ENCODE results near the gene OR5H1. TPM values are rescaled to one million over a fixed set of nuclear protein-coding genes. Genes with fewer than 3 reads are reported as not detected.
"Not testable (repeated sequence)": the region's sequence is repeated elsewhere in the genome, so short reads cannot be mapped to it uniquely, and the experiment has no call there.

OR5H1 gene
- polyA plus RNA-seq, 1 experiment: not detected

DNA sequence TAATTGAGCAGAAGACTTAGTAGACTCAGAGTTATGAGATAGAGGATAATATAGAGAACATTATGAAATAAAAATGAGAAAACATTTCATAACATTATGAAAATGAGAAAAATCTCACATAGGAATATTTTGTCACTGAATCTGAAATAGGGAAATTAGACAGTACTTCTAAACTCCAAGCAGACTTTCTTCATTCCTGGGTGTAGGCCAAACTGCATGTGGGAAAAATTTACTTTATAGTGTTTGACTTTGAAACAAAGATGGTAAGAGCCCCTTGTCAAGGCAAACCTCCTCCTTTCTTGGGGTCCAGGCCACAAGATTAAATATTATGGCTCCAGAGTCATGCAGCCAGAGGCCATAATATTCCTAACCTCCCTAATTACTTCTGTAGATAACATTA lies 10.0 kb downstream of the OR5H1 start:
- H3K27ac ChIP-seq (ENCODE audit: low read depth, low read length): no peak overlapping the region
- no peak for DNase-seq (ENCODE audit: low read depth, low spot score)
- ChIA-PET POLR2A (no interaction called here), CTCF (no interaction called here)
- no peaks in the 10 kb centered on the region for H3K9me3 ChIP-seq (ENCODE audit: control insufficient read depth, insufficient read depth, low read length)
- no peaks in the 10 kb centered on the region for H3K27me3 ChIP-seq (ENCODE audit: control insufficient read depth, insufficient read depth, low read length)
- H3K4me3 ChIP-seq (ENCODE audit: low read depth, low read length): no peak overlapping the region
- TF ChIP-seq, protein P1, sequence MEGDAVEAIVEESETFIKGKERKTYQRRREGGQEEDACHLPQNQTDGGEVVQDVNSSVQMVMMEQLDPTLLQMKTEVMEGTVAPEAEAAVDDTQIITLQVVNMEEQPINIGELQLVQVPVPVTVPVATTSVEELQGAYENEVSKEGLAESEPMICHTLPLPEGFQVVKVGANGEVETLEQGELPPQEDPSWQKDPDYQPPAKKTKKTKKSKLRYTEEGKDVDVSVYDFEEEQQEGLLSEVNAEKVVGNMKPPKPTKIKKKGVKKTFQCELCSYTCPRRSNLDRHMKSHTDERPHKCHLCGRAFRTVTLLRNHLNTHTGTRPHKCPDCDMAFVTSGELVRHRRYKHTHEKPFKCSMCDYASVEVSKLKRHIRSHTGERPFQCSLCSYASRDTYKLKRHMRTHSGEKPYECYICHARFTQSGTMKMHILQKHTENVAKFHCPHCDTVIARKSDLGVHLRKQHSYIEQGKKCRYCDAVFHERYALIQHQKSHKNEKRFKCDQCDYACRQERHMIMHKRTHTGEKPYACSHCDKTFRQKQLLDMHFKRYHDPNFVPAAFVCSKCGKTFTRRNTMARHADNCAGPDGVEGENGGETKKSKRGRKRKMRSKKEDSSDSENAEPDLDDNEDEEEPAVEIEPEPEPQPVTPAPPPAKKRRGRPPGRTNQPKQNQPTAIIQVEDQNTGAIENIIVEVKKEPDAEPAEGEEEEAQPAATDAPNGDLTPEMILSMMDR (IDR thresholded peaks at IDR 0.05; ENCODE audit: low read depth, low read length): no peak

DNA sequence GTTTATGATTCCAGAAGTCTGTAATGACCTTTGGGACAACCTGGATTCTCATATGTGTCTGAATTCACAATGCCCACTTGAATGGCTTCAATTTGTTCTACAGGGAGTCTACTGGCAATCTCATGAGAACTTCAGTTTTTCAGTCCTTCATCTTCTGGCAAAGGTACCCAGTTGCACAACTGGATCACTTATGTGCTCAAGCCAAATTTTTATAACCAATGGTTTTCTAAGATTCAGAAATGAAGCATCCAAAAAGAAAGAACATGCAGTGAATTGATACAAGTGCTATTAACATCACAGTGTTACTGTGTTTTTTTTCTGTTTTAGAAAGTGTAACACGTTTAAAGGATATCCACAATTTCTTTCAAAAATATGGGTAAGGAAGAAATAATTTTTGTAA lies 16.7 kb downstream of the OR5H1 start, which contains the start of gene OR5H14:
OR5H14 (plus strand) TSS at position 301 of the 400 bp plus-strand sequence. CDS start 1,907 bp downstream, outside the sequence.
- ChIA-PET CTCF (no interaction called here), POLR2A (no interaction called here)
- no peaks in the 10 kb centered on the region for H3K9me3 ChIP-seq (ENCODE audit: control insufficient read depth, insufficient read depth, low read length)
- no peak within 1 kb of the TSS for H3K4me3 ChIP-seq (ENCODE audit: low read depth, low read length)
- H3K27ac ChIP-seq (ENCODE audit: low read depth, low read length): no peak within 1 kb of the TSS
- DNase-seq (ENCODE audit: low read depth, low spot score): no peak
- H3K27me3 ChIP-seq (ENCODE audit: control insufficient read depth, insufficient read depth, low read length): no peaks in the 10 kb centered on the region
- TF ChIP-seq, protein P1 (IDR thresholded peaks at IDR 0.05; ENCODE audit: low read depth, low read length): no peak

DNA sequence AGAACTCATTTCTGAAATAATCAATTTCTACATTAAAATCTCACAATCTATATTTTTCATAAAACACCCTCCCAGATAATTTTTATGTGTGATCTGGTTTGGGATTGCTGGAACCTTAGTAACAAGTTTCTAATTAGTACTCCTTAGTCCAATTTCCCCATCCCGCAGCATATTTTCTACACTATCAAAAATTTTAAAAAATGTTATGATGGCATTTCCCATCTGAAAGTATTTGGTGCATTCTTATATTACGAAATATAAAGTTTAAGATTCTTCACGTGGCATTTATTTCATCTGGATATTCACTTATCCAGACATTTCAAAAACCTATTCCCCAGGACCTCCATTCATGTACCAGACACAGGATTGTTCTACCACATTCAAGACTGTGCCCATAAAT lies 18.2 kb downstream of the OR5H1 start:
- Histone ChIP-seq H3K27me3 (ENCODE audit: control insufficient read depth, insufficient read depth, low read length) (no peaks in the 10 kb centered on the region), H3K27ac (ENCODE audit: low read depth, low read length) (no peak overlapping the region), H3K4me3 (ENCODE audit: low read depth, low read length) (no peak overlapping the region), H3K9me3 (ENCODE audit: control insufficient read depth, insufficient read depth, low read length) (no peaks in the 10 kb centered on the region)
- no peak for DNase-seq (ENCODE audit: low read depth, low spot score)
- ChIA-PET CTCF (no interaction called here), POLR2A (no interaction called here)
- TF ChIP-seq, protein P1 (IDR thresholded peaks at IDR 0.05; ENCODE audit: low read depth, low read length): no peak

GRCh38 chr3:98149456-98149855 lies 18.9 kb downstream of the OR5H1 start:
- H3K27me3 ChIP-seq (ENCODE audit: control insufficient read depth, insufficient read depth, low read length); H3K27ac ChIP-seq (ENCODE audit: low read depth, low read length); POLR2A ChIA-PET; H3K4me3 ChIP-seq (ENCODE audit: low read depth, low read length); DNase-seq (ENCODE audit: low read depth, low spot score); H3K9me3 ChIP-seq (ENCODE audit: control insufficient read depth, insufficient read depth, low read length); CTCF ChIA-PET: not testable (repeated sequence)

- POLR2A ChIA-PET: no interaction called here
Observed at GRCh38 chr3:98151241-98151640, 20.7 kb downstream of the OR5H1 start.

More at GRCh38 chr3:98151241-98151640, 20.7 kb downstream of the OR5H1 start:
- DNase-seq (ENCODE audit: low read depth, low spot score): no peak
- CTCF ChIA-PET: no interaction called here
- H3K27me3 ChIP-seq (ENCODE audit: control insufficient read depth, insufficient read depth, low read length): no peaks in the 10 kb centered on the region
- no peaks in the 10 kb centered on the region for H3K9me3 ChIP-seq (ENCODE audit: control insufficient read depth, insufficient read depth, low read length)
- H3K27ac ChIP-seq (ENCODE audit: low read depth, low read length): no peak overlapping the region
- TF ChIP-seq, protein P1 (IDR thresholded peaks at IDR 0.05; ENCODE audit: low read depth, low read length): no peak
- no peak overlapping the region for H3K4me3 ChIP-seq (ENCODE audit: low read depth, low read length)

Data from AG04450 (cell line).